Ureter (tissue), 1 donor: ENCODE measurements around the gene SIGLEC12. TPM values are rescaled to one million over a fixed set of nuclear protein-coding genes. Genes with fewer than 3 reads are reported as not detected.
"Not testable (repeated sequence)": the region's sequence is repeated elsewhere in the genome, so short reads cannot be mapped to it uniquely, and the experiment has no call there.

Source experiments
- DNase-seq: peaks from one replicate; pipeline ENCODE4 v3.0.0-alpha.2; 2020; ENCODE audit warnings: low spot score
- total RNA-seq: library from RNA; stranded (reverse); gene quantifications from one replicate; pipeline ENCODE4 v1.2.4, GENCODE V29; 2023
- donor health status: DM: yes; HTN: yes; CAD: no.

Gene SIGLEC12
- total RNA-seq, 1 donor from 2014 or later, result 0.34 TPM

- DNase-seq, result no peak
Observed at GRCh38 chr19:51524666-51525264, 23.2 kb upstream of the SIGLEC12 start.

- DNase-seq, result no peak
Observed at GRCh38 chr19:51521781-51522180, 20.2 kb upstream of the SIGLEC12 start.

GRCh38 chr19:51521357-51521756 is 19.8 kb upstream of the SIGLEC12 start:
- no peak for DNase-seq

GRCh38 chr19:51520728-51521127 is 19.1 kb upstream of the SIGLEC12 start:
- no peak for DNase-seq

GRCh38 chr19:51514866-51515481 is 13.4 kb upstream of the SIGLEC12 start:
- DNase-seq, result no peak

GRCh38 chr19:51513968-51514367 is 12.4 kb upstream of the SIGLEC12 start:
- no peak for DNase-seq

GRCh38 chr19:51511353-51511752 is 9.8 kb upstream of the SIGLEC12 start:
- DNase-seq, result no peak

- DNase-seq, result no peak
Observed at GRCh38 chr19:51509823-51510660, 8.4 kb upstream of the SIGLEC12 start.

- DNase-seq, result no peak
Observed at GRCh38 chr19:51508059-51508733, 6.6 kb upstream of the SIGLEC12 start.

GRCh38 chr19:51507640-51508058 is 6.0 kb upstream of the SIGLEC12 start:
- no peak for DNase-seq

GRCh38 chr19:51507192-51507591 is 5.6 kb upstream of the SIGLEC12 start:
- DNase-seq, result no peak

- DNase-seq, result no peak
Observed at GRCh38 chr19:51505904-51506303, 4.3 kb upstream of the SIGLEC12 start.

GRCh38 chr19:51503896-51504295 is 2.3 kb upstream of the SIGLEC12 start:
- DNase-seq, result no peak

GRCh38 chr19:51503286-51503817 is 1.8 kb upstream of the SIGLEC12 start:
- DNase-seq, result no peak

- DNase-seq, result not testable (repeated sequence)
Observed at GRCh38 chr19:51500931-51501330, 669 bp downstream of the SIGLEC12 start.

- peak; percentile 12 for DNase-seq
Observed at GRCh38 chr19:51497666-51498065, 3.9 kb downstream of the SIGLEC12 start.

- DNase-seq, result no peak
Observed at GRCh38 chr19:51493776-51494175, 7.8 kb downstream of the SIGLEC12 start.

GRCh38 chr19:51491586-51491985 is 10.0 kb downstream of the SIGLEC12 start:
- no peak for DNase-seq

- no peak for DNase-seq
Observed at GRCh38 chr19:51490676-51491075, 10.9 kb downstream of the SIGLEC12 start.

GRCh38 chr19:51489113-51489512 is 12.5 kb downstream of the SIGLEC12 start:
- no peak for DNase-seq

- DNase-seq, result no peak
Observed at GRCh38 chr19:51488491-51488890, 13.1 kb downstream of the SIGLEC12 start.
